A549 (cell line): ENCODE measurements around the gene SEMA3C. TPM values are rescaled to one million over a fixed set of nuclear protein-coding genes. Genes with fewer than 3 reads are reported as not detected.

Experiments used
- ATAC-seq, 2 experiments: fragments of 200-7000 bp in 1 of 2; fragments of >200 bp in 1 of 2; cut with Nextera tagmentation in 1 of 2; cut with Tn5 transposase in 1 of 2; 3 replicates each; pipeline versions ENCODE4 v1.8.0 to v1.9.1; 2018 to 2020; ENCODE audit warnings: mild to moderate bottlenecking in 1 of 2, moderate library complexity in 1 of 2
- CTCF ChIA-PET: fragments of 300-600 bp; sonication (Branson Sonifier 250); formaldehyde crosslinking; extraction: SDS; loops from one replicate; lab custom pipeline; 2021; ENCODE audit warnings: antibody characterized with exemption, inconsistent platforms; lab: Yijun Ruan, JAX
- POLR2A ChIA-PET: fragments of 350-600 bp; formaldehyde crosslinking; extraction: SDS; loops from one replicate; lab custom pipeline; 2021; ENCODE audit warnings: antibody characterized with exemption, inconsistent platforms; lab: Yijun Ruan, JAX
- DNase-seq, 2 experiments: peaks; one replicate each; pipeline versions ENCODE4 v3.0.0 to v3.0.0-alpha.2; 2011 to 2016; ENCODE audit warnings: low read depth in 1 of 2, low spot score in 1 of 2
- FAIRE-seq: peaks from 2 replicates; lab custom pipeline; 2011; peaks lifted over from hg19 to GRCh38; lab: Jason Lieb, UNC
- H3K27ac ChIP-seq, 2 experiments: fragments of >200 bp; sonication (Bioruptor Twin); formaldehyde crosslinking; 3 replicates each; pipeline ENCODE4 v1.5.1; 2016 to 2017
- H3K4me1 ChIP-seq: fragments of >200 bp; sonication (Bioruptor Twin); formaldehyde crosslinking; 3 replicates; pipeline ENCODE4 v1.6.1; 2016
- H3K4me2 ChIP-seq: fragments of >200 bp; sonication (Bioruptor Twin); formaldehyde crosslinking; 3 replicates; pipeline ENCODE4 v1.6.1; 2016
- H3K4me3 ChIP-seq: fragments of >200 bp; sonication (Bioruptor Twin); formaldehyde crosslinking; 3 replicates; pipeline ENCODE4 v1.5.1; 2016
- H3K9me3 ChIP-seq: fragments of >200 bp; sonication (Bioruptor Twin); formaldehyde crosslinking; 3 replicates; pipeline ENCODE4 v1.6.1; 2016
- CBX8 ChIP-seq: fragments of 200-600 bp; sonication (generic); IDR thresholded peaks from 2 replicates; pipeline ENCODE4 v1.6.1; 2016
- CEBPB ChIP-seq, 2 experiments: fragments of >200 bp in 1 of 2; sonication (Bioruptor Twin) in 1 of 2; formaldehyde crosslinking in 1 of 2; IDR thresholded peaks; 2 replicates each; pipeline ENCODE4 v1.6.1; 2012 to 2016
- CHD2 ChIP-seq: fragments of 150-350 bp; IDR thresholded peaks from 2 replicates; pipeline ENCODE4 v1.6.1; 2014; ENCODE audit warnings: low read length; ENCODE audit not compliant: partially characterized antibody
- EHF ChIP-seq: fragments of 250-450 bp; sonication (Bioruptor Pico); IDR thresholded peaks from 2 replicates; pipeline ENCODE4 v1.5.0; 2020; ENCODE audit warnings: mild to moderate bottlenecking
- FOSB ChIP-seq: fragments of 250-450 bp; sonication (Bioruptor Pico); IDR thresholded peaks from 2 replicates; pipeline ENCODE4 v1.5.0; 2020; ENCODE audit warnings: mild to moderate bottlenecking, moderate library complexity
- FOXS1 ChIP-seq: fragments of 250-450 bp; sonication (Bioruptor Pico); IDR thresholded peaks from 2 replicates; pipeline ENCODE4 v1.5.0; 2020; ENCODE audit warnings: mild to moderate bottlenecking, moderate library complexity
- GATA3 ChIP-seq: IDR thresholded peaks from 2 replicates; pipeline ENCODE4 v1.6.1; 2012; ENCODE audit warnings: borderline replicate concordance
- HOXA7 ChIP-seq: fragments of 250-450 bp; sonication (Bioruptor Pico); IDR thresholded peaks from 2 replicates; pipeline ENCODE4 v1.5.0; 2020; ENCODE audit warnings: mild to moderate bottlenecking, moderate library complexity
- HOXB13 ChIP-seq: fragments of 250-450 bp; sonication (Bioruptor Pico); IDR thresholded peaks from 2 replicates; pipeline ENCODE4 v1.5.0; 2020; ENCODE audit warnings: low read depth, mild to moderate bottlenecking, moderate library complexity
- HOXB5 ChIP-seq: fragments of 250-450 bp; sonication (Bioruptor Pico); IDR thresholded peaks from 2 replicates; pipeline ENCODE4 v1.5.0; 2020; ENCODE audit warnings: mild to moderate bottlenecking, moderate library complexity
- JUN ChIP-seq, 2 experiments: fragments of >200 bp; sonication (Bioruptor Twin); formaldehyde crosslinking; IDR thresholded peaks; 2 replicates in 1 of 2; 3 replicates in 1 of 2; pipeline ENCODE4 v1.6.1; 2016 to 2017
- NFE2L2 ChIP-seq: fragments of 150-350 bp; conservative IDR thresholded peaks from 2 replicates; pipeline ENCODE4 v1.6.1; 2014; ENCODE audit warnings: low read length
- NR3C1 ChIP-seq: fragments of >200 bp; sonication (Bioruptor Twin); formaldehyde crosslinking; IDR thresholded peaks from 3 replicates; pipeline ENCODE4 v1.6.1; 2017
- PBX3 ChIP-seq: IDR thresholded peaks from 2 replicates; pipeline ENCODE4 v1.6.1; 2012
- RAD21 ChIP-seq, 2 experiments: fragments of >200 bp in 1 of 2; sonication (Bioruptor Twin) in 1 of 2; formaldehyde crosslinking in 1 of 2; IDR thresholded peaks in 1 of 2; conservative IDR thresholded peaks in 1 of 2; 2 replicates in 1 of 2; 3 replicates in 1 of 2; pipeline ENCODE4 v1.6.1; 2012 to 2018; ENCODE audit warnings: inconsistent platforms in 1 of 2
- RARB ChIP-seq: fragments of 250-450 bp; sonication (Bioruptor Pico); IDR thresholded peaks from 2 replicates; pipeline ENCODE4 v1.8.0; 2021; ENCODE audit warnings: mild to moderate bottlenecking, moderate library complexity
- RCOR1 ChIP-seq: fragments of 150-350 bp; IDR thresholded peaks from 2 replicates; pipeline ENCODE4 v1.6.1; 2014; ENCODE audit warnings: antibody characterized with exemption, low read length, low read depth
- RNF2 ChIP-seq: fragments of 200-600 bp; sonication (generic); IDR thresholded peaks from 2 replicates; pipeline ENCODE4 v1.6.1; 2016; ENCODE audit warnings: low read depth, mild to moderate bottlenecking, antibody characterized with exemption, moderate library complexity, borderline replicate concordance
- TP53 ChIP-seq: fragments of 250-450 bp; sonication (Bioruptor Pico); IDR thresholded peaks from 2 replicates; pipeline ENCODE4 v1.5.0; 2021; ENCODE audit warnings: mild to moderate bottlenecking, moderate library complexity
- USF2 ChIP-seq: fragments of 450-650 bp; IDR thresholded peaks from 2 replicates; pipeline ENCODE4 v1.6.1; 2014; ENCODE audit warnings: antibody characterized with exemption
- ZC3H11A ChIP-seq: fragments of 450-650 bp; IDR thresholded peaks from 2 replicates; pipeline ENCODE4 v1.6.1; 2014; ENCODE audit warnings: antibody characterized with exemption, mild to moderate bottlenecking
- ZNF302 ChIP-seq: fragments of 250-450 bp; sonication (Bioruptor Pico); IDR thresholded peaks from 2 replicates; pipeline ENCODE4 v1.9.0; 2021; ENCODE audit warnings: inconsistent platforms, mild to moderate bottlenecking, moderate library complexity
- WGBS: methylation state at CpG from one replicate; pipeline ENCODE4 v1.1.6; 2017; ENCODE audit errors: missing lambda C conversion rate; 5-methylcytosine and 5-hydroxymethylcytosine counted together
- polyA plus RNA-seq, 4 experiments: library from polyadenylated mRNA; depleted of rRNA in 3 of 4; stranded (reverse); fragments of >200 nt; fragmentation: RNase III in 1 of 4; extraction: RNeasy Plus Mini Kit Qiagen cat#74134 plus additional on column Dnase treatment in 1 of 4; gene quantifications; 2 replicates in 3 of 4; 3 replicates in 1 of 4; pipeline ENCODE4 v1.2.3, GENCODE V29; 2011 to 2017

Gene SEMA3C
- polyA plus RNA-seq, 2 of the 4 experiments (the other 2 are of a cell fraction): 78.1 to 212 TPM

- peak; percentile 7 to 41; a peak in 3 of 6 replicates for ATAC-seq
- Histone ChIP-seq H3K4me1 (peaks cover 72% of the 10 kb centered on the region), H3K9me3 (no peaks in the 10 kb centered on the region), H3K4me2 (peak overlapping the region; percentile 72), H3K4me3 (no peak overlapping the region), H3K27ac (peak overlapping the region; percentile 77 to 79)
- FAIRE-seq: no peak
- TF ChIP-seq NR3C1 (no peak), HOXA7 (CRISPR knock-in tag) (0 out of 2 replicates have a peak, but pooled peaks have one; percentile 56), PBX3 (no peak)
- ChIA-PET POLR2A (interaction anchor here (1.2 kb wide), 1 partner anchor 9 kb away, joined by 3 read pairs; no protein-coding TSS in a partner anchor), CTCF (interaction anchor here (0.6 to 0.7 kb wide), 3 partner anchors 10 to 315 kb away, joined by 3 read pairs; no protein-coding TSS in a partner anchor)
- WGBS: 32% methylated on average over 4 of the region's 4 CpGs
- no peak for DNase-seq
These were observed 49.6 kb downstream of the SEMA3C start for GRCh38 chr7:80869106-80869784.

- FAIRE-seq (no peak), ATAC-seq (no peak), DNase-seq (no peak)
- ChIA-PET POLR2A (interaction anchor here (1.2 kb wide), 1 partner anchor 9 kb away, joined by 3 read pairs; no protein-coding TSS in a partner anchor), CTCF (no interaction called here)
- TF ChIP-seq ZC3H11A (no peak), HOXB5 (no peak), PBX3 (no peak), RAD21 (conservative IDR thresholded peaks at IDR 0.05 in 1 of 2, IDR thresholded peaks at IDR 0.05 in 1 of 2) (no peak), EHF (CRISPR knock-in tag) (no peak)
- Histone ChIP-seq H3K27ac (peak overlapping the region; percentile 77 to 79), H3K9me3 (no peaks in the 10 kb centered on the region), H3K4me2 (peak overlapping the region; percentile 72), H3K4me1 (peaks cover 70% of the 10 kb centered on the region), H3K4me3 (no peak overlapping the region)
- WGBS: 92% methylated on average over 1 of the region's 1 CpG
These were observed 50.3 kb downstream of the SEMA3C start for GRCh38 chr7:80868566-80868965.

- peak overlapping the region; percentile 69 for H3K4me2 ChIP-seq
- WGBS: 64% methylated on average over 4 of the region's 4 CpGs
- FAIRE-seq (peak; percentile 74), DNase-seq (no peak), ATAC-seq (no peak)
- ChIA-PET POLR2A (interaction anchor here (1.0 kb wide), 1 partner anchor 9 kb away, joined by 3 read pairs; no protein-coding TSS in a partner anchor), CTCF (interaction anchor here (1.3 kb wide), 1 partner anchor 10 kb away, joined by 5 read pairs; no protein-coding TSS in a partner anchor)
- H3K4me3 ChIP-seq: no peak overlapping the region
- peaks cover 61% of the 10 kb centered on the region for H3K4me1 ChIP-seq
- TF ChIP-seq USF2: no peak
- TF ChIP-seq CEBPB (IDR thresholded peaks at IDR 0.05): no peak
- TF ChIP-seq FOSB (CRISPR knock-in tag): no peak
- no peak for TF ChIP-seq RNF2
- no peak for TF ChIP-seq NFE2L2
- no peak for TF ChIP-seq RARB
- TF ChIP-seq ZC3H11A: no peak
- no peak for TF ChIP-seq RAD21 (conservative IDR thresholded peaks at IDR 0.05 in 1 of 2, IDR thresholded peaks at IDR 0.05 in 1 of 2)
- TF ChIP-seq CHD2: no peak
- no peak for TF ChIP-seq RCOR1
- TF ChIP-seq HOXB13 (CRISPR knock-in tag): no peak
- no peak for TF ChIP-seq JUN (IDR thresholded peaks at IDR 0.05)
- TF ChIP-seq TP53 (CRISPR knock-in tag): no peak
- no peak for TF ChIP-seq FOXS1 (CRISPR knock-in tag)
- no peak for TF ChIP-seq GATA3
- TF ChIP-seq CBX8: no peak
- TF ChIP-seq ZNF302 (CRISPR knock-in tag): no peak
- peak overlapping the region; percentile 12 to 57; a peak in 4 of 6 replicates for H3K27ac ChIP-seq
- H3K9me3 ChIP-seq: peaks cover 7% of the 10 kb centered on the region; the same call in 1 of the 3 replicates
These were observed 58.3 kb downstream of the SEMA3C start for GRCh38 chr7:80860554-80860953.
